NCI-H82 (cell line): Measurements from ENCODE around the gene SSBP1.
"Not testable (repeated sequence)": the region's sequence is repeated elsewhere in the genome, so short reads cannot be mapped to it uniquely, and the experiment has no call there.

Experiments
- DNase-seq: peaks from one replicate; lab custom pipeline; 2025; lab: John Stamatoyannopoulos, UW

The SSBP1 gene

DNA sequence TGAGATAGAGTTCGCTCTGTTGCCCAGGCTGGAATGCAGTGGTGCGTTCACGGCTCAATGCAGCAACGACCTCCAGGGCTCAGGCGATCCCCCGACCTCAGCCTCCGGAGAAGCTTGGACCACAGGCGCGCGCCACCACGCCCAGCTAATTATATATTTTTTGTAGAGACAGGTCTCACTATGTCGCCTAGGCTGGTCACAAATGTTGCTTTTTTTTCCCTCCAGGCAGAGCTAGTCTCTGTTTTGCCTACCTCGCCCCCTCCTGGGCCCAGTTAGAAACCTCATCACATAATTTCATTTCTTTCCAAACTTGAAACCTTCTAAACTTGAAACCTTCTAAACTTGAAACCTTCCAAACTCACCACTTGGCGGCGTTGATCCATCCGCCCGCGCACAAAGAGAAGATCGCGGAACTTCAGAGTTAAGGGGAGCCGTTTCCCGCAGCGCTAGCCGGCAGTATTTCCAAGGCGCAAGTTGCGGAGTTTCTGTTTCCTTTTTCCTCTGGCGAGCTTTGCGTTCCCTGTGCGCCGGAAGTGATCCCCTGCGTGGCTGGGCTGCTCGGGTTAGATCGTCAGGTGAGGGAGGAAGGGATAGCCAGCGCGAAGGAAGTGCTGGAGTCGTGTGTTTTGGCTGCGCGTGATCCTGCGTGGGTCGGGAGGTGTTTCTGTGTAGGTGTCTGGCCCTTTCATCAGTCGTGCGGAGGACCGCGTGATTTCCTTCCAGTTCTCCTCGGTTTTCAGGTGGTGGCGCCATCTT lies at the start of gene SSBP1:
SSBP1 (plus strand) TSS at position 523 of the 756 bp plus-strand sequence. CDS start 809 bp downstream, outside the sequence.
- peak; percentile 97 for DNase-seq

- DNase-seq: not testable (repeated sequence)
Measured at GRCh38 chr7:141689072-141689825, 48.9 kb upstream of the SSBP1 start.

- DNase-seq: no peak
Measured at GRCh38 chr7:141691540-141691939, 46.6 kb upstream of the SSBP1 start.

DNA sequence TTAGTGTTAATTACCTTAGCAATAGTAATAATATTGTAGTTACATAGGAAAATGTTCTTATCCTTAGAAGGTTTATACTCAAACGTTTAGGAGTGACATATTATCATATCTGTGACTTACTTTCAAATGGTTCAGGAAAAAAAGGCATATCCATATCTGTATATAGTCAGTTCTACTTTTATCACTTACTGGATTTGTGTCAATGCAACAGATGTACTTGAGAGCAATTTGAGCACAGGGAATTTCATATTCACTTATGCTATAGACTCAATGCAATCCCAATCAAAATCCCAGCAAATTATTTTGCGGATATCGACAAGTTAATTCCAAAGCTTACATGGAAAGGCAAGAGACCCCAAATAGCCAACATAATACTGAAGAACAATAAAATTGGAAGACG lies 46.2 kb upstream of the SSBP1 start:
- DNase-seq: no peak

DNA sequence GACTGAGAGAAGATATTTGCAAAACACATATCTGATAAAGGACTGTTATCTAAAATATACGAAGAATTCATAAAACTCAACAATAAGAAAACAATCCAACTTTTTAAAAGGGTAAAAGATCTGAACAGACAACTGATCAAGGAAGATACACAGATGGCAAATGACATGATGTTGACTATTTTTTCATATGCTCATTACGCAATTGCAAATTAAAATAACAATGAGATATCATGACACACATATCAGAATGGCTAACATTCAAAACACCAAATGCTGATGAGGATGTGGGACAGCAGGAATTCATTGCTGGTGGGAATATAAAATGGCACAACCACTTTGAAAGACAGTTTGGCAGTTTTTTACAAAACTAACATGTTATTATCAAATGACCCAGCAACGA lies 45.1 kb upstream of the SSBP1 start:
- DNase-seq: no peak

DNA sequence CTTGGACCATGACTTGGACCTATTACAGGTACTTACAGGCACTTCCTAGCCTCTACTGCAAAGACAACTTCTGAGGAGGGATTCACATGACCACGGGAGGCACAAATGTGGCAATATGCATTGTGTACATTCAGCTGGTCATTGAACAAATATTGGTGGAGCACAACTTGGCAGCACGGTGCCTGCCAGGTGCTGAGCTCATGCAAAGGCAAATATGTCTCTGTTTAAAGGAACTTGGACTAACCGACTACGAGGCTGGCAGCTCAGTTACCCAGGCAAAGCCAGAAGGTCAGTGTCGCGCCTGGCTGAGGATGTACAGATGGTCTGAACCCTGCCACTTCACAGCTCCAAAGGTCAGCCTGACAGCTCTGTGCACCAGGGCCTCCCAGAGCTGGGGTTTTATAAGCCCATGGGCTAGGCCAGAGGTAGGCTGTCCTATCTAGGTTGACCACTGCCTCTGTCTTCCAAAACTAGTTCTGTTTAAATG lies 42.3 kb upstream of the SSBP1 start:
- DNase-seq: no peak

DNA sequence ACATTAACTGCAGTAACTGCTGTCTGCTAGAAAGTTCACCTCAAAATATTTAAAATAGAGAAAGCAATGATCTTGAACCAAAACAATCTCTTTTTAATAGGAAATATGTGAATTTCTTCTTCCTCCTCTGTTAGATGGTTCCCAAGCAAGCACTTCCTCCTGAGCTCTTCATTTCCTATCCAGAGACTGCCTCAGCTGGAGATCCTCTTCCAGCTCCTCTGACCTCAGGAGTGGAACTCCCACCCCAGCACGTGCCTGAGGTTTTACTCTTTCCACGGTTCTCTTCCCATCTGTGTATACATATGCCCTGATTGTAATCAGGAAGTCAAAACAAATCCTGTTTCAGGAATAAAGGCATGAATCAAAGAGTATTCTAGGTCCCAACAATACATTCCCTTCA lies 41.8 kb upstream of the SSBP1 start:
- DNase-seq: no peak

GRCh38 chr7:141697211-141697871 lies 40.8 kb upstream of the SSBP1 start:
- no peak for DNase-seq

GRCh38 chr7:141698247-141699015 lies 39.7 kb upstream of the SSBP1 start:
- peak; percentile 6 for DNase-seq

GRCh38 chr7:141699860-141700259 lies 38.3 kb upstream of the SSBP1 start:
- DNase-seq: no peak

GRCh38 chr7:141700296-141700847 lies 37.8 kb upstream of the SSBP1 start:
- DNase-seq: no peak

DNA sequence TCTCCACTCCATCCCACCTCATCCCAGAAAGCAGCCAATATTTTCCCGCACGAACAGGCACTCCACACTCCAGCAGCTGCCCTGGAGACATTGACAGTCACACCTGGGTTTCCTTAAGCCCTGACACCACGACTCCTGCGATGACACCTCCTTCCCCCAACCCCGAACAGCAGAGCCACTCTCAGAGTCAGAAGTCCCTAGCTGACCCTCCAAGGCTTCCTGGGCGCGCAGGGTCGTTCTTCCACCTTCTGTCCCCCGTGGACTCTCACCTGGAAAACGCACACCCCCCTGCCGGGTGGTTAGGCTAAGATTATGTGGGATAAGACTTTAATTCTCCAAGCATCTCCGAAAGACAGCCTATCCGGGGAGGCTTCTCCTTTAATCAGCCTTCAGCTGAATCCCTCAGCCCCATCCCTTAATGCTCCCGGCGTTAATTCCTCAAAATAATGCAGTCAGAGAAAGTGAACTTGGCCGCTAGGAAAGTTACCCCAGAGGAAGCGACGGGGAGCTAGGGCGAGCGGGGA lies 37.2 kb upstream of the SSBP1 start:
- peak; percentile 93 for DNase-seq

GRCh38 chr7:141701489-141702046 lies 36.6 kb upstream of the SSBP1 start:
- DNase-seq: peak; percentile 67

- DNase-seq: peak; percentile 61
Measured at GRCh38 chr7:141702047-141702567, 36.1 kb upstream of the SSBP1 start, which contains the start of gene DENND11. TSS of gene DENND11 (minus strand) at chr7:141702166. CDS start at chr7:141702153, 13 bp downstream.

GRCh38 chr7:141702892-141703291 lies 35.3 kb upstream of the SSBP1 start:
- no peak for DNase-seq

DNA sequence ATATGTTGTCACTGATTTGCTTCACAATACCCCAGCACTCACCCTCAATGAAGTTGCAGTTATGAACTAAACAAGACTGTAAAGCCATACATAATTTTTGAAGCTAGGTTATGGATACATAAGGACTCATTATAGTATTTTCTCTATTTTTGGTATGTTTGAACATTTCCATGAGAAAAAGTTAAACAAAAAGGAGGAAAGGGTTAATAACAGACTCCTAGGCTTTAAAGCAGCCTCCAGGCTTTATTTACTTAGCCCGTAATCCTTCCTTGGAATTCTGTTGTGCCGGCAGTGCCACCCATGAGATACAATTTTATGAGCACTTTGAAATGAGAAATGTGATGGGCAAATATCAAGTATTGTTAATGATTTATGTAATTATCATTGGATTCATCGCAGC lies 34.0 kb upstream of the SSBP1 start:
- peak; percentile 26 for DNase-seq

GRCh38 chr7:141704741-141705140 lies 33.4 kb upstream of the SSBP1 start:
- no peak for DNase-seq

GRCh38 chr7:141706239-141707064 lies 31.7 kb upstream of the SSBP1 start:
- DNase-seq: no peak

DNA sequence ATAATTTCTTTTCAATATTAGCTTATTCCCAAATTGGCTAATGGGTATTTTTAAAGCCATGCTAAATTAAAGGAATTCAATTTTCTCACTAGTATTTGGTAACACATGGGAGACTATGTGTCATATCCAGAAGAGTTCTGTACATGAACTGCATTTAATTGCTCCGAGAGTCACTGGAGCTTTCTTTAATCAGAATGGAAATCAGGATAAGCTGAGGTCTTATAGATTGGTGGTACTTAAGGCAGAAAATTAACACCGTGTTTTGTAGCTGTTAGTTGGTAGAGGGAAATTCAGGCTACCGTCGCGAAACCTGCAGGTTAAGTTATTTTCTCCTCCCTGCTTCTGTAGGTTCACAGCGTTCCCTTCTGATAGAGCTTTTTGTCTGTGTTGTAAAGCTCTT lies 29.8 kb upstream of the SSBP1 start, which contains the start of gene WEE2:
WEE2 (plus strand) TSS at position 3 of the 400 bp plus-strand sequence. CDS start 406 bp downstream, outside the sequence.
- DNase-seq: no peak

GRCh38 chr7:141709318-141709717 lies 28.8 kb upstream of the SSBP1 start:
- no peak for DNase-seq
